Measurements from ENCODE around the gene PARP1.

Gene PARP1

DNA sequence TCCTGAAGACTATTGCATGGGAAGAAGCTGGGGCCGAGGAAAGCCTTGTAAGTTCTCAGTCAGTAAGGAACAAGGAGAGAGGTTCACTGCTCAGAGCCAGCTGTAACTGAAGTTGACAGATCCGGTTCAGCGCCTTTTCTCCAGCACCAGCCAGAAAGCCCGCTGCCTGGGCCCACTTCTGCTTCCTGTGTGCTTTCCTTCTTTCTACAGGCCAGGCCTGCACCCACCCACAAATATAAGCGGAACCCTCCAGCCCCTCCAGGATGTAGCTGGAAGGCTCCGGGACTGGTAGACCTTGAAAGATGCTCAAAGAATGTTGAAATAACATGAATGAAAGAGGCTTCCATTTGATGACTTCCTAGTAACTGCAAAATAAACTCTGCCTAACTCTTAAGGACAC lies 38.8 kb downstream of the PARP1 start:
- Histone ChIP-seq H3K9ac (ENCODE audit: low read depth, low read length) (no peak overlapping the region), H3K4me1 (ENCODE audit: control insufficient read depth, insufficient read depth, low read length) (peaks cover 23% of the 10 kb centered on the region), H3K36me3 (ENCODE audit: insufficient read depth, low read length) (peaks cover 72% of the 10 kb centered on the region), H3K27me3 (ENCODE audit: control insufficient read depth, insufficient read depth, low read length) (no peaks in the 10 kb centered on the region), H3K9me3 (replicated peaks; ENCODE audit: low read length) (no peaks in the 10 kb centered on the region), H3K4me2 (ENCODE audit: low read length) (no peak overlapping the region), H3K4me3 (ENCODE audit: low read length) (no peak overlapping the region)

DNA sequence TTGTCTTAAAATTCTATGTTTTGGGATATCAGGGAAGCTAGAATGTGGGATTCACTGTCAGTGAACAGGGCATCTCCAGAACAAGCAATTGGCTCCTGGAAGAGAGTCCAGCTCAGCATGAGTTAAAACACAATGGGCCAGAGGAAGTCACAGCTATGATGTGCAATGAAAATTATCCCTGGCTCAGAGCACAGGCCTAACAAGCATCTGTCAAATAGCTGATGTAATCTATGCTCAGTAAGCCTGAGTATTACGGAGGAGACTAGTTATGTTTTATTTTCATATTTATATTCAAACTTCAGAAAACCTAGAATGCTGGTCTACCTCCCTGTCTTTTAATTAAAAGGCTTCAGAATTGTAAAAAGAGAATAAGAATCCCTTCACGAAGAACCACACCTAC lies 41.6 kb downstream of the PARP1 start:
- H3K27me3 ChIP-seq (ENCODE audit: control insufficient read depth, insufficient read depth, low read length): no peaks in the 10 kb centered on the region
- no peaks in the 10 kb centered on the region for H3K9me3 ChIP-seq (replicated peaks; ENCODE audit: low read length)
- H3K4me2 ChIP-seq (ENCODE audit: low read length): peak overlapping the region; percentile 22
- peaks cover 81% of the 10 kb centered on the region for H3K36me3 ChIP-seq (ENCODE audit: insufficient read depth, low read length)
- no peak overlapping the region for H3K4me3 ChIP-seq (ENCODE audit: low read length)
- peaks cover 8% of the 10 kb centered on the region for H3K4me1 ChIP-seq (ENCODE audit: control insufficient read depth, insufficient read depth, low read length)
- no peak overlapping the region for H3K9ac ChIP-seq (ENCODE audit: low read depth, low read length)

DNA sequence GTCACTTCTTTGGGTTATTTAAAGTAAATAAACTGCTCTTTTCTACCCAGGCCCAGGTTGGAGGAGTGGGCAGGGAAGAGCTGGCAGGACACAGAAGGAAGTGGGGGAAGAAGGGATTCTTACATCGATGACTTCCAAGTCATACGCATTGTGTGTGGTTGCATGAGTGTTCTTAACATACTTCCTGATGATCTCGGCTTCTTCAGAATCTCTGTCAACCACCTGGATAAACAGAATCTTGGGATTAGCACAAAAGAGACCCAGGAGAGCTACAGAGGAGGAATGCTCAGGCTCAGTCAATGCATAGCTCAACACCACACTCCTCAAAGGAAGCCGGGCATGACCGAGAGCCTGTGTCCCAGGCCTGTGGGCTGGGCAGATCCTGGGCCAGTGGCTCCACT lies 42.1 kb downstream of the PARP1 start:
- Histone ChIP-seq H3K4me1 (ENCODE audit: control insufficient read depth, insufficient read depth, low read length) (peaks cover 8% of the 10 kb centered on the region), H3K4me3 (ENCODE audit: low read length) (no peak overlapping the region), H3K36me3 (ENCODE audit: insufficient read depth, low read length) (peaks cover 83% of the 10 kb centered on the region), H3K9me3 (replicated peaks; ENCODE audit: low read length) (no peaks in the 10 kb centered on the region), H3K4me2 (ENCODE audit: low read length) (peak overlapping the region; percentile 22), H3K9ac (ENCODE audit: low read depth, low read length) (no peak overlapping the region), H3K27me3 (ENCODE audit: control insufficient read depth, insufficient read depth, low read length) (no peaks in the 10 kb centered on the region)

DNA sequence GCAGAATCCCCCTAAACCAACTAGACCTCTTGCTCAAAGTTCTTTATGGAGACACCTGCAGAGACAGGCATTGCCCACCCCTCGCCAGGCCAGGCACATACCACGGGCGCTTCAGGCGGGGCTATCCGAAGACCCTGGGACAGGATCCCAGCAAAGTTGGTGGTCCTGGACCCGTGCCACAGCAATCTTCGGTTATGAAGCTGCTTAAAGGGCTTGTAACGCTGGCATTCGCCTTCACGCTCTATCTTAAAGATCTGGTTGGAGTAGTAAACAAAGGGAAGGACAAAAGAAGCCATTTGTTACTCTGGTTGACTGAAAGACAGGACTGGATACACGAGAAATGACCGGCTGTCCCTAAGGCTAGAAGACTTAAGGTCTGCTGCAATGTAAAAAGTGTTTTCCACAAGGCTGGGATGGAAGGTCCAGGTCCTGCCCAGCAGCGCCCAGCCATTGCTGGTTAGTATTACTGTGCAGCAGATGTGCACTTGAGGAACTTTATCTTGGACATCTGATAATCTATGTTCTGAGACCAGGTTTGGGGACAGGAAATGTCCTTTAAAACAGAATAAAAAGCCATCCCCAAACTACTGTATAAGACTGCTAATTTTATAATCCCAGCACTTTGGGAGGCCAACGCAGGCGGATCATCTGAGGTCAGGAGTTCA lies 42.9 kb downstream of the PARP1 start:
- H3K4me3 ChIP-seq (ENCODE audit: low read length): no peak overlapping the region
- H3K4me2 ChIP-seq (ENCODE audit: low read length): no peak overlapping the region
- H3K27me3 ChIP-seq (ENCODE audit: control insufficient read depth, insufficient read depth, low read length): no peaks in the 10 kb centered on the region
- no peak overlapping the region for H3K9ac ChIP-seq (ENCODE audit: low read depth, low read length)
- H3K9me3 ChIP-seq (replicated peaks; ENCODE audit: low read length): no peaks in the 10 kb centered on the region
- peaks cover 8% of the 10 kb centered on the region for H3K4me1 ChIP-seq (ENCODE audit: control insufficient read depth, insufficient read depth, low read length)
- H3K36me3 ChIP-seq (ENCODE audit: insufficient read depth, low read length): peaks cover 82% of the 10 kb centered on the region

DNA sequence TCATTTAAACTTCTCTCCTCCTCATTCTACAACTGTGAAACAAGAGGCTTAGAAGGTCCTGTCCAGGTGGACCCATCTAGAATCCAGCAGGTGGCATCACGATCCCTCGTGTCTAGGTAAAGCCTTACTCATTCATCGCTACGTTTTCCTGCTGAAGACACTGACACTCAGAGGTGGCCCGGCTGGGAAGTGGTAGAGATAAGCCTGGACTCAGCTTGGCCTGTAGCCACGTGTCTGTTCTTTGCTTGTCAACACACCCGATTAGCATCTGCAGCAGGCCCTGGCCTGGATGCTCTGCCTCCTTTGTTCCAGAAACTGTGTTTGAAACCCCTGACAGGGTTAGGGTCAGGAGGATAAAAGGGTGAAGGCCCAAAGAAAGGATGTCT lies 43.4 kb downstream of the PARP1 start:
- H3K9ac ChIP-seq (ENCODE audit: low read depth, low read length): no peak overlapping the region
- no peak overlapping the region for H3K4me3 ChIP-seq (ENCODE audit: low read length)
- H3K27me3 ChIP-seq (ENCODE audit: control insufficient read depth, insufficient read depth, low read length): no peaks in the 10 kb centered on the region
- no peak overlapping the region for H3K4me2 ChIP-seq (ENCODE audit: low read length)
- no peaks in the 10 kb centered on the region for H3K9me3 ChIP-seq (replicated peaks; ENCODE audit: low read length)
- peaks cover 8% of the 10 kb centered on the region for H3K4me1 ChIP-seq (ENCODE audit: control insufficient read depth, insufficient read depth, low read length)
- peaks cover 84% of the 10 kb centered on the region for H3K36me3 ChIP-seq (ENCODE audit: insufficient read depth, low read length)

DNA sequence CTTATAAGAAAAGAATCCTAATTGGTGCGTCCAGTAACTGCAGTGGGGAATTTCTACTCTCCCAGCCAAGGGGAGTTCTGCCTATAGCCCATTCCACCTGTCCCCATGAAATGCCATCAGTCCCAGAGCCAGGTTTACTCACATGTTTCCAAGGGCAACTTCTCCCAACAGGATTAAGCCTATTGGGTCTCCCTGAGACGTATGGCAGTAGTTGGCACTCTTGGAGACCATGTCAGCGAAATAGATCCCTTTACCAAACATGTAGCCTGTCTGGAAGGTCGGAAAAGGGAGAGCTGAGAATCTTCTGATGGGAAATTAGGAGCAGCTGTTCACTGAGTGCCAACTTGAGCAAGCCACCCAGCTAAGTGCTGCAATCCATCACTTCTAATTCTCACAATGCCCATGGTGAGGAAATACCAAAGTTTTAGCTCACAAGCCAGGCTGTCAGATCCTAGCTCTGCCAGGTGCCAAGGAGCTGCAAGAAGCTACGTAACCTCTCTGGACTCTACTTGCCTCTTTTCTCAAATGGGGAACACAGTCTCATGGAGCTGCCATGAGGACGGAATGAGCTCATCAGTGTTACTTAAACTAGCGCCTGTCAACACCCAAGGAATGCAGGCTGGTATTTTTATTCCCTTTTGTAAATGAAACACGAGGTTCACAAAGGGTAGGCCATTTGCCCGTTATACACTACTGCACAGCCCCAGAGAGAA lies 43.9 kb downstream of the PARP1 start:
- peaks cover 86% of the 10 kb centered on the region for H3K36me3 ChIP-seq (ENCODE audit: insufficient read depth, low read length)

DNA sequence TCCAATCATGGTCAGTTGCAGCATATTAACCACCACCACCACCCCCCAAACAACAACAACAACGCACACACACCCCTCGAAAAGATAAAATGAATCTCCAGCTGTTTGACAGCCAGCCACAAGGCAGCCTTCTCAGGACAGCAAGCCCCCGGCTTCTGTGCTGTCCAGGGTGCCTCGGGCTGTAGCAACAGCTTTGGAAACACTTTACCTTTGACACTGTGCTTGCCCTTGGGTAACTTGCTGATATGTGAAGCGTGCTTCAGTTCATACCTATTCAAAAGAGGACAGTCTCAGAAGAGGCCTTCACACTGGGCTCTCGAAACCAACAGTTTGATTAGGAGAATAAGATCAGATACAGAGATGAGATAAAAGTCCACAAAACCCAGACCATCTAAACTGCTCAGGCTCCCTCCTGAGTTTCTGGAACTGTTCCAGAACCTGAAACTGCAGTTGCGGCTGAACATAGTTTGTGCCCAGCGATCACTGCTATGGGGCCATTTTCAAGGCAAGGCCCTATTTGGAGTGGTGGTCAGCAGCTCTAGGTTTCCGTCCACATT lies 44.9 kb downstream of the PARP1 start:
- no peaks in the 10 kb centered on the region for H3K27me3 ChIP-seq (ENCODE audit: control insufficient read depth, insufficient read depth, low read length)
- H3K4me1 ChIP-seq (ENCODE audit: control insufficient read depth, insufficient read depth, low read length): peaks cover 8% of the 10 kb centered on the region
- no peaks in the 10 kb centered on the region for H3K9me3 ChIP-seq (replicated peaks; ENCODE audit: low read length)
- H3K36me3 ChIP-seq (ENCODE audit: insufficient read depth, low read length): peaks cover 86% of the 10 kb centered on the region
- H3K4me2 ChIP-seq (ENCODE audit: low read length): no peak overlapping the region
- H3K9ac ChIP-seq (ENCODE audit: low read depth, low read length): no peak overlapping the region
- H3K4me3 ChIP-seq (ENCODE audit: low read length): no peak overlapping the region

More for the DNA sequence above, 43.9 kb downstream of the PARP1 start:
- H3K4me3 ChIP-seq (ENCODE audit: low read length): no peak overlapping the region
- H3K9ac ChIP-seq (ENCODE audit: low read depth, low read length): no peak overlapping the region
- peaks cover 8% of the 10 kb centered on the region for H3K4me1 ChIP-seq (ENCODE audit: control insufficient read depth, insufficient read depth, low read length)
- H3K9me3 ChIP-seq (replicated peaks; ENCODE audit: low read length): no peaks in the 10 kb centered on the region
- no peak overlapping the region for H3K4me2 ChIP-seq (ENCODE audit: low read length)
- no peaks in the 10 kb centered on the region for H3K27me3 ChIP-seq (ENCODE audit: control insufficient read depth, insufficient read depth, low read length)

DNA sequence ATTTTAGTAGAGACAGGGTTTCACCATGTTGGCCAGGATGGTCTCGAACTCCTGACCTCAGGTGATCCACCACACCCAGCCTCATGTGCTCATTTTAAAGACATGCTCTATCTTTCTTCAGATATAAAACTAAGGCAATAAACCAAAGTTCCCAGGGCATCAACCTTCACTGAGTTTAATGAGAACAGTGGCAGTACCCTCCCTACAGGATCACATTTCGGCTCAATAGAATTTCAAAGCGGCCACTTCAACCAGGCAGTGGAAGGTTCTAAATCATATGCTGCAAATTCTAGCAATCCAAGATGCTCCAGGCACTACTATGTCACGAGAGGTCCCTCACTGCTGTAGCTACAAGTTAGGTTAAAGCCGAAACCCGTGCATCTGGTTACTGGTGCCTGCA lies 45.5 kb downstream of the PARP1 start:
- H3K4me2 ChIP-seq (ENCODE audit: low read length): no peak overlapping the region
- no peak overlapping the region for H3K4me3 ChIP-seq (ENCODE audit: low read length)
- no peaks in the 10 kb centered on the region for H3K27me3 ChIP-seq (ENCODE audit: control insufficient read depth, insufficient read depth, low read length)
- H3K9ac ChIP-seq (ENCODE audit: low read depth, low read length): no peak overlapping the region
- peaks cover 8% of the 10 kb centered on the region for H3K4me1 ChIP-seq (ENCODE audit: control insufficient read depth, insufficient read depth, low read length)
- H3K36me3 ChIP-seq (ENCODE audit: insufficient read depth, low read length): peaks cover 85% of the 10 kb centered on the region
- H3K9me3 ChIP-seq (replicated peaks; ENCODE audit: low read length): no peaks in the 10 kb centered on the region

DNA sequence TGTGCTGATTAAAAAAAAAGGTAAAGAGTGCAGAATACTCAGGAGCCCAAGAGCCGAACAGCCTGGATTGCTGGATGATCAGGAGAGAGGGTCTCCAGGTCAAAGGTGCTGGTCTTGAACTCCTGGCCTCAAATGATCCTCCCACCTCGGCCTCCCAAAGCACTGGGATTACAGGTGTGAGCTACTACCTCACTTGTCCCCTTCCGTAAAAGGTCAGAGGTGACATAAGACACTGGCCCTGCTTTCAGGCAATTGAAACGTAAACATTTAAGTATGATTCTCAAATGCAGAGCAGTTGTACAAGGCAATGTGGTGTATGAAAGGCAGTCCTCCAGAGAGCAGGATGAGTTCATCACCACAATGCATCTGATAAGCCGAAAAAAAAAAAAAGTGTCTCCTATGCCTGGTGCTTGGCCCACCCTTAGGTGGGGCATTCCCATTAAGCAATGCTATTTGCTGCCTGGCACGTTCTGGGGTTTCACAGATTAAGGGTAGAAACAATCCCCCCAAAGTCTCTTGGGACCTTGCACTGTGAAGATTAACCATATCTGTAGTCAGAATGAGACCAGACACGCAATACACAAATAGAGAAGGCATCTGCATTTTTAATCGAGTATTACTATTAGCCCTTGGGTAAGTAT lies 47.7 kb downstream of the PARP1 start:
- Histone ChIP-seq H3K4me2 (ENCODE audit: low read length) (no peak overlapping the region), H3K9me3 (replicated peaks; ENCODE audit: low read length) (no peaks in the 10 kb centered on the region), H3K4me1 (ENCODE audit: control insufficient read depth, insufficient read depth, low read length) (no peaks in the 10 kb centered on the region), H3K4me3 (ENCODE audit: low read length) (no peak overlapping the region), H3K36me3 (ENCODE audit: insufficient read depth, low read length) (peaks cover 69% of the 10 kb centered on the region), H3K27me3 (ENCODE audit: control insufficient read depth, insufficient read depth, low read length) (no peaks in the 10 kb centered on the region), H3K9ac (ENCODE audit: low read depth, low read length) (no peak overlapping the region)

DNA sequence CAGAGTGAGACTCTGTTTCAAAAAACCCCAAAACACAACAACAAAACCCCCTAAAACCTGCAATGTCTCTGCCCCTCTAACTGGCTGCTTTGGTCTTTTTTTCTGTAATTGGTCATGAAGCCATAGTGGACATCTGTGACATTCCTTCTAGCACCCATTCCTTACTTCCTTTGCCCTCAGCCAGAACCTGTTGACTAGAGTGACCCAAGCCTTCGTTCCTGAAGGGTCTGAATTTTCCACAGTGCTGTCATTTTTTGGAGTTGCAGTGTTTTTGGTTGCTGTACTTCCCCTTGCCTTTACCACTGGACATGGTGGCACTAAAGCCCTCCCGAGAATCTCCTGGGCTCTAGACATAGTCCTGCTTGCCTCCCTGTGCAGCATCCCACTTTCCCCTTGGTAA lies 50.5 kb downstream of the PARP1 start:
- no peaks in the 10 kb centered on the region for H3K4me1 ChIP-seq (ENCODE audit: control insufficient read depth, insufficient read depth, low read length)
- H3K9ac ChIP-seq (ENCODE audit: low read depth, low read length): no peak overlapping the region
- no peak overlapping the region for H3K4me2 ChIP-seq (ENCODE audit: low read length)
- no peak overlapping the region for H3K4me3 ChIP-seq (ENCODE audit: low read length)
- H3K9me3 ChIP-seq (replicated peaks; ENCODE audit: low read length): no peaks in the 10 kb centered on the region
- peaks cover 42% of the 10 kb centered on the region for H3K36me3 ChIP-seq (ENCODE audit: insufficient read depth, low read length)
- no peaks in the 10 kb centered on the region for H3K27me3 ChIP-seq (ENCODE audit: control insufficient read depth, insufficient read depth, low read length)

DNA sequence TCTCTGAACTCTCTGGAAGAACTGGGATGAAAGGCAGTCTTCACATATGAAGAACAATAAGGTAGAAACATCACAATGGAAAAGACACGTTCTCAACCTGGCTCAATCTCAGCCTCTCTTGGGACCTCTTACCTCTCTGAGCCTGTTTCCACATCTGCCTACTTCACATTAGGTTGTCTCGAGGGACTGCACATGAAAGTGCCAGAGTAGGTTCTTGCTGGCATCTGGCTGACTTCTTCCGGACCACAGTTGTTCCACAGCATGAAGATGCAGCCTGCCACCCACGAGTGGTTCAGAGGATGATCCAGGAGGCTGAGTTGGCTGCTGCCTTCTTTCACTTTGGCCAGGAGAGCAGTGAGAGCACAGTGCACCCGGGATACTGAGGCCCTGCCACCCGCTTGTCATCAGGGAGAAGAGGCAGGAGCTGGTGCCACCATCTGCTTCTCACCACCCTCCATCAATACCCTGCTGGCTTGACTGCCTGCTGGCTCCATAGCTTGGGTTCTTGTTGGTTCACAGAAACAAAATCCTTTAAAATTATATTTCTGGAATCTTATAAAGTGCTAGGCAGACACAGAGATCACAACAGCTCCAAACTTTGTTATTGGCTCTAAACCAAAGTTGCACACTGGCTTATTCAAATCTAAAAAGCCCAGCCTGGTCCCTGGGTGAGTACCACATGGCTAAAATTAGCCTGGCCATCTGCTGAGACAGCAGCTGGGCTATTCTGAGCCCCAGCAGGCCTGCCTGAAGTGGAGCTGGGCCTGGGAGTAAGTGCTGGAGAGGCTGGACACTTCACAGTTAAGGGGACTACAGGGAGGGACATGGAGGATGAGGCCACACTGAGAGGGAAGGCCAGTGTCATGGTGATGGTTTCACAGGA lies 52.0 kb downstream of the PARP1 start:
- H3K27me3 ChIP-seq (ENCODE audit: control insufficient read depth, insufficient read depth, low read length): no peaks in the 10 kb centered on the region
- peaks cover 30% of the 10 kb centered on the region for H3K36me3 ChIP-seq (ENCODE audit: insufficient read depth, low read length)
- H3K4me3 ChIP-seq (ENCODE audit: low read length): no peak overlapping the region
- no peak overlapping the region for H3K9ac ChIP-seq (ENCODE audit: low read depth, low read length)
- no peak overlapping the region for H3K4me2 ChIP-seq (ENCODE audit: low read length)
- H3K4me1 ChIP-seq (ENCODE audit: control insufficient read depth, insufficient read depth, low read length): no peaks in the 10 kb centered on the region
- H3K9me3 ChIP-seq (replicated peaks; ENCODE audit: low read length): no peaks in the 10 kb centered on the region

Measured in skeletal muscle satellite cell (primary cell).